NT2/D1 (cell line): ENCODE measurements around the gene GMDS.

Experiments used
- SUZ12 ChIP-seq: IDR thresholded peaks from 2 replicates; pipeline ENCODE4 v1.6.1; 2011; ENCODE audit not compliant: insufficient read length, insufficient read depth; ENCODE audit errors: extremely low read depth
- YY1 ChIP-seq: IDR thresholded peaks from 2 replicates; pipeline ENCODE4 v1.6.1; 2011; ENCODE audit not compliant: insufficient read length, insufficient read depth
- ZNF274 ChIP-seq: IDR thresholded peaks from 2 replicates; pipeline ENCODE4 v1.6.1; 2011; ENCODE audit warnings: mild to moderate bottlenecking, low read depth, low read length

DNA sequence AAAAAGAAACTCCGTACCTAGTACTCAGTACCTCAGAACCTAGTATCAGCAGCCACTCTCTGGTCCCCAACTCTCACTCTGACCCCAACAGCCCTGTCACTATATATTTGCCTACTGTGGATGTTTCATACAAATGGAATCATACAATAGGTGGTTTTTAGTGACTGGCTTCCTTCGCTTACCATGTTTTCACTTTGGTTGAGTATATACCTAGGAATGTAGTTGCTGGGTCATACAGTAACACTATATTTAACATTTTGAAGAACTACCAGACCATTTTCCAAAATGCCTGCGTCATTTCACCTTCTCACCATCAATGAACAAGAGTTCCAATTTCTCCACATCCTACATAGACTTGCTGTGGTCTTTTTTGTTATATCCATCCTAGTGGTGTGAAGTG lies 283.2 kb downstream of the GMDS start:
- TF ChIP-seq YY1 (no peak), ZNF274 (no peak), SUZ12 (no peak)
